Nephron progenitor cell (in vitro differentiated cells): ENCODE results near the gene BPIFB4.
"Not testable (repeated sequence)": the region's sequence is repeated elsewhere in the genome, so short reads cannot be mapped to it uniquely, and the experiment has no call there.

Experiments
- DNase-seq: peaks from one replicate; pipeline ENCODE4 v3.0.0; 2021
- H3K27ac Mint-ChIP-seq: 2 replicates; pipeline ENCODE4 v1.8.0; 2021; ENCODE audit warnings: mild to moderate bottlenecking, moderate library complexity, mixed read lengths
- H3K27me3 Mint-ChIP-seq: 2 replicates; pipeline ENCODE4 v1.8.0; 2021; ENCODE audit warnings: mild to moderate bottlenecking, low read depth, mixed read lengths; ENCODE audit not compliant: poor library complexity
- H3K36me3 Mint-ChIP-seq: 2 replicates; pipeline ENCODE4 v1.8.0; 2021; ENCODE audit warnings: low read depth, mixed read lengths
- H3K4me1 Mint-ChIP-seq: 2 replicates; pipeline ENCODE4 v1.8.0; 2021; ENCODE audit warnings: mixed read lengths
- H3K4me3 Mint-ChIP-seq: 2 replicates; pipeline ENCODE4 v1.8.0; 2021; ENCODE audit warnings: mild to moderate bottlenecking, moderate library complexity, mixed read lengths
- H3K9me3 Mint-ChIP-seq: 2 replicates; pipeline ENCODE4 v1.8.0; 2021; ENCODE audit warnings: mild to moderate bottlenecking, moderate library complexity, mixed read lengths
- TF ChIP-seq, protein P1 (sequence below): fragments of 200-600 bp; sonication (generic); IDR thresholded peaks from 2 replicates; pipeline ENCODE4 v1.5.0; 2021; ENCODE audit warnings: antibody characterized with exemption

The BPIFB4 gene

DNA sequence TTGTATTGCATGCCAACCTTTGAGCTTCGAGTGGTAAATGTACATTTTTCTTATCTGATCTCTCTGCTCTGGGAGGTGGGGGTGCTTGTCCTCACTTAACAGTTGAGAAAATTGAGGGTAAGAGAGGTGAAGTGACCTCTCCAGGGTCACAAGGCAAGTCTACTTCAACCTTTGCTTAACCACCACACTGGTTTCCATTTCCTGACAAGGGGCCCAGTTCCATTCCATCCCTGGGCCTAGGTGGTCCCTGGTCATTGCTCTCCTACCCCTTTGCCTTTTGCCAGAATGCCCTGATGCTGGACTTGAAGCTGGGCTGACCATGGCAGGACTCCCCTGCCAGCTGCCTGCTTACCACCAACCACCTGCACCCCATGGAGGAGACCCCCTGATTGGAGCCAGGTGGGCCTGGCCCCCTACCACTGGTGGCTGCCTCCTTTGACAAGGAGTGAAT lies 35.7 kb upstream of the BPIFB4 start:
- Mint-ChIP-seq H3K27me3 (peaks cover 16% of the 10 kb centered on the region), H3K4me3 (no peak overlapping the region), H3K4me1 (no peaks in the 10 kb centered on the region), H3K36me3 (no peaks in the 10 kb centered on the region), H3K27ac (no peak overlapping the region), H3K9me3 (peaks cover 23% of the 10 kb centered on the region)
- TF ChIP-seq, protein P1, sequence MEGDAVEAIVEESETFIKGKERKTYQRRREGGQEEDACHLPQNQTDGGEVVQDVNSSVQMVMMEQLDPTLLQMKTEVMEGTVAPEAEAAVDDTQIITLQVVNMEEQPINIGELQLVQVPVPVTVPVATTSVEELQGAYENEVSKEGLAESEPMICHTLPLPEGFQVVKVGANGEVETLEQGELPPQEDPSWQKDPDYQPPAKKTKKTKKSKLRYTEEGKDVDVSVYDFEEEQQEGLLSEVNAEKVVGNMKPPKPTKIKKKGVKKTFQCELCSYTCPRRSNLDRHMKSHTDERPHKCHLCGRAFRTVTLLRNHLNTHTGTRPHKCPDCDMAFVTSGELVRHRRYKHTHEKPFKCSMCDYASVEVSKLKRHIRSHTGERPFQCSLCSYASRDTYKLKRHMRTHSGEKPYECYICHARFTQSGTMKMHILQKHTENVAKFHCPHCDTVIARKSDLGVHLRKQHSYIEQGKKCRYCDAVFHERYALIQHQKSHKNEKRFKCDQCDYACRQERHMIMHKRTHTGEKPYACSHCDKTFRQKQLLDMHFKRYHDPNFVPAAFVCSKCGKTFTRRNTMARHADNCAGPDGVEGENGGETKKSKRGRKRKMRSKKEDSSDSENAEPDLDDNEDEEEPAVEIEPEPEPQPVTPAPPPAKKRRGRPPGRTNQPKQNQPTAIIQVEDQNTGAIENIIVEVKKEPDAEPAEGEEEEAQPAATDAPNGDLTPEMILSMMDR = no peak
- DNase-seq = no peak

DNA sequence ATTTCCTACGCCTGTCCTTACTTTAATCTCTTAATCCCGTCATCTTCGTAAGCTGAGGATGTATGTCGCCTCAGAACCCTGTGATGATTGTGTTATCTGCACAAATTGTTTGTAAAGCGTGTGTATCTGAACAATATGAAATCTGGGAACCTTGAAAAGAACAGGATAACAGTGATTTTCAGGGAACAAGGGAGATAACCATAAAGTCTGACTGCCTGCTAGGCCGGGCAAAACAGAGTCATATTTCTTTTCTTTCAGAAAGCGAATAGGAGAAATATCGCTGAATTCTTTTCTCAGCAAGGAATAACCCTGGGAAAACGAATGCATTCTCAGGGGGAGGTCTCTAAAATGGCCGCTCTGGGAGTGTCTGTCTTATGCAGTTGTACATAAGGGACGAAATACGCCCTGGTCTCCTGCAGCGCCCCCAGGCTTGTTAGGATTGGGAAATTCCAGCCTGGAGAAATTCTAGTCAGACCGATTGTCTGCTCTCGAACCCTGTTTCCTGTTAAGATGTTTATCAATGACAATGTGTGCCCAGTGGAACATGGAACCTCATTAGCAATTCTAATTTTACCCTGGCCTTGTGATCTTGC lies 34.2 kb upstream of the BPIFB4 start:
- not testable (repeated sequence) for H3K4me1 Mint-ChIP-seq, H3K36me3 Mint-ChIP-seq, DNase-seq, H3K4me3 Mint-ChIP-seq
- H3K27me3 Mint-ChIP-seq = peaks cover 11% of the 10 kb centered on the region
- H3K27ac Mint-ChIP-seq = peak overlapping the region; percentile 36
- peaks cover 23% of the 10 kb centered on the region for H3K9me3 Mint-ChIP-seq

DNA sequence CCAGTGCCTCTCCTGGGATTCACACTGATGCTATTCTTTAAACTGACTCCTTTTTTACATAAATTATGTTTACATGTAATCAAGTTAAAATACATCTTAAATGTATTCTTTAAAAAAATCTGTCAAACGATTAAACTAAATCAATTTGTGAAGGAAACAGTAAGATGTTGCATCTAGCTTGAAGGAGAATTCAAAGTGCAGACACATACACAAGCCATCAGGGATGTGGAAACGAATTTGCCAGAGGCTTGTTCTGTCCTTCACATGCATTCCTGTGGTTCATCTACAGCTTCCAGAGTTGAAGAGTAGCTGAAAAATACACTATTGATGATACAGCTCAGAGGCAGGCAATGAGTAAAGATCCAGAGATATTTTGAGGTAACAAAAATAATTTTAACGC lies 33.0 kb upstream of the BPIFB4 start:
- H3K4me3 Mint-ChIP-seq = no peak overlapping the region
- TF ChIP-seq, protein P1 = no peak
- DNase-seq = no peak
- peaks cover 11% of the 10 kb centered on the region for H3K27me3 Mint-ChIP-seq
- H3K4me1 Mint-ChIP-seq = no peaks in the 10 kb centered on the region
- no peak overlapping the region for H3K27ac Mint-ChIP-seq
- peaks cover 23% of the 10 kb centered on the region for H3K9me3 Mint-ChIP-seq
- no peaks in the 10 kb centered on the region for H3K36me3 Mint-ChIP-seq

DNA sequence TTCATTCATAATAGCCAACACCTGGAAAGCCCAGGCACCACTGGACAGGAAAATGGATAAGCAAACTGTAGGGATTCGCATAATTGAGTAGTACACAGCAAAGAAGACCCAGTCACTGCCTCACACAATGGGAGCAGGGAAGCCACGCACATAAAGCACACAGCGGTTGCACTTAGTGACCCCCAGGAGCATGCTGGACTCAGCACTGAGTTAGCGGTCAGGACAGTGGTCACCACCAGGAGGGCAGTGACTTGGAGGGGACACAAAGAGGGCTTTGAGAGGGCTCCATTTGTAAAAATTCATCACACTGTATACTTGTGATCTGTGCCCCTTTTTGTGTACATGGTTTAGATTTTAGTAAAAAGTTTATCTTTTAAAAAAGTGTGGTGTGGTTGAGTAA lies 28.1 kb upstream of the BPIFB4 start:
- DNase-seq = no peak
- H3K9me3 Mint-ChIP-seq = peaks cover 5% of the 10 kb centered on the region

DNA sequence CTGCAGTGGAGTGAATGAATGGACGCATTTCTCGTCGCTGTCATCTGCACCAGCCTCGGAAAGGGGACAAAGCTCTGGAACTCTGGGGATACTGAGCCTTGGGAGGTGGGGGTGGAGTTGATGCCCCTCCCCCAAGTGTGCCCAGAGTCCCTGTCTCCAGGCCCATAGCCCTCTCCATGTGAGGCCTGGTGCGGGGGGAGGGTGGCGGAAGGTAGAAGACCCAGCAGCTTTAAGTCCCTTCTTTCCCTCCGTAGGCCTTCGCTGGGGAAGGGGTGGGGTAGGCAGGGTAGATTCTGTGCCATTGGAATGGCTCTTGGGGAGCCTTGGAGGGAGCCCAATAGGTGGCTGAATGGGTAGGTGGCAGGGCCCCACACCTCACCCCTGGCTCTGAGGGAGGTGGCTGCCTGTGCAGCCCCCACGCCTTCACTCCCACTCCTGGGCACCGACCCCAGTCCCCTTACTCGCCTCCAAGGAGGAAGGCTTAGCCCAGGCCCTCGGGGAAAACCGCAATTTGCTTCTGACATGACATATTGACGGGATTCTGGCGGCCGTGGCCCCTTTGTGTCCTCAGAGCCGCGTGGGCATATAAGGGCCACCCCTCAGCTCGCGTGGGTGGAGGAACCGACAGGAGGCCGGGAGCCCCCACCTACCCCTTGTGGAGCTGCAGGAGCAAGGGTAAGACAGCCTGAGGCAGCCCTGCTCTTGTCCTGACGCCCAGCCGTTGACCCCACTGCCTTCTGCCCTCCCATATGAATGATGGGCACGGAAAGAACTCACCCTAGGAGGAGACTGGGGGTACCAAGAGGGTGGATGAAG lies 25.9 kb upstream of the BPIFB4 start, which contains the start of gene BPIFB3:
Gene BPIFB3, plus strand, starts transcription at position 613 of the 816 bp plus-strand sequence. CDS start 1,533 bp downstream, outside the sequence.
- Mint-ChIP-seq H3K4me3 (no peak within 1 kb of the TSS), H3K27ac (no peak within 1 kb of the TSS)

More for the DNA sequence above, 28.1 kb upstream of the BPIFB4 start:
- no peak overlapping the region for H3K27ac Mint-ChIP-seq
- H3K4me1 Mint-ChIP-seq = no peaks in the 10 kb centered on the region
- H3K36me3 Mint-ChIP-seq = no peaks in the 10 kb centered on the region
- H3K27me3 Mint-ChIP-seq = peaks cover 14% of the 10 kb centered on the region
- TF ChIP-seq, protein P1 = no peak
- H3K4me3 Mint-ChIP-seq = no peak overlapping the region

DNA sequence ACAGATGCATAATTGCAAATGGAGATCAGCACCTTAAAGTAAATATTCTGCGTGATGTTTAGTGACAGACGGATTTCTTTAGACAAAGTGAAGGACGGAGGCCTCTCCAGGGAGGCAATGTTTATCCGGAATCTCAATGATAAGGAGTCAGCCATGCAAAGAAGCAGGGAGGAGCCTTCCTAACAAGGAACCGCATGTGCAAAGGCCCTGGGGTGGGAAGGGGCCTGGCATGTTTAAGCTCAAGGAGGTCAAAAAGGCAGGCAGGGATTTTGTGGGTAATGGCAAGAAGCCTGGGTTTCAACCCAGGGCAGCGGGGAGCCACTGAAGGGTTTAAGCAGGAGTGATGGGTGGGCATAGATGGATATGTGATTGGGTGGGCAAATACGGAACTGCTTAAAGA lies 25.1 kb upstream of the BPIFB4 start:
- H3K36me3 Mint-ChIP-seq = no peaks in the 10 kb centered on the region
- DNase-seq = no peak
- TF ChIP-seq, protein P1 = no peak
- H3K4me3 Mint-ChIP-seq = no peak overlapping the region
- H3K4me1 Mint-ChIP-seq = no peaks in the 10 kb centered on the region
- H3K9me3 Mint-ChIP-seq = no peaks in the 10 kb centered on the region
- peaks cover 23% of the 10 kb centered on the region for H3K27me3 Mint-ChIP-seq
- H3K27ac Mint-ChIP-seq = no peak overlapping the region

More for the DNA sequence above, 25.9 kb upstream of the BPIFB4 start, which contains the start of gene BPIFB3:
- H3K4me1 Mint-ChIP-seq = no peaks in the 10 kb centered on the region
- H3K27me3 Mint-ChIP-seq = peaks cover 23% of the 10 kb centered on the region
- TF ChIP-seq, protein P1 = no peak
- no peaks in the 10 kb centered on the region for H3K36me3 Mint-ChIP-seq
- DNase-seq = no peak
- no peaks in the 10 kb centered on the region for H3K9me3 Mint-ChIP-seq
